ENCODE results near the gene SNAP47.
A peak's percentile ranks its signal among the peaks of the same experiment; 100 is the strongest.

SNAP47 gene

GRCh38 chr1:227766653-227767277 is 31.5 kb downstream of the SNAP47 start:
- no peak for DNase-seq (ENCODE audit: insufficient read length, low spot score)
- FAIRE-seq, result no peak

- DNase-seq (ENCODE audit: insufficient read length, low spot score) (no peak), FAIRE-seq (peak; percentile 98)
Observed at GRCh38 chr1:227767401-227768124, 32.3 kb downstream of the SNAP47 start.

GRCh38 chr1:227768125-227768439 is 32.8 kb downstream of the SNAP47 start:
- no peak for FAIRE-seq

GRCh38 chr1:227768640-227769039 is 33.4 kb downstream of the SNAP47 start:
- FAIRE-seq, result no peak
- DNase-seq (ENCODE audit: insufficient read length, low spot score), result no peak

More at GRCh38 chr1:227768125-227768439, 32.8 kb downstream of the SNAP47 start:
- DNase-seq (ENCODE audit: insufficient read length, low spot score), result no peak

GRCh38 chr1:227769047-227769935 is 34.1 kb downstream of the SNAP47 start:
- no peak for DNase-seq (ENCODE audit: insufficient read length, low spot score)

GRCh38 chr1:227769936-227770494 is 34.8 kb downstream of the SNAP47 start:
- FAIRE-seq (no peak), DNase-seq (ENCODE audit: insufficient read length, low spot score) (no peak)

More at GRCh38 chr1:227769047-227769935, 34.1 kb downstream of the SNAP47 start:
- FAIRE-seq, result no peak

GRCh38 chr1:227770812-227771211 is 35.6 kb downstream of the SNAP47 start:
- no peak for DNase-seq (ENCODE audit: insufficient read length, low spot score)
- no peak for FAIRE-seq

GRCh38 chr1:227771326-227771725 is 36.1 kb downstream of the SNAP47 start:
- FAIRE-seq (no peak), DNase-seq (ENCODE audit: insufficient read length, low spot score) (no peak)

GRCh38 chr1:227771771-227772170 is 36.5 kb downstream of the SNAP47 start:
- no peak for DNase-seq (ENCODE audit: insufficient read length, low spot score)
- FAIRE-seq, result no peak

GRCh38 chr1:227773558-227773957 is 38.3 kb downstream of the SNAP47 start:
- FAIRE-seq (no peak), DNase-seq (ENCODE audit: insufficient read length, low spot score) (no peak)

GRCh38 chr1:227774051-227774731 is 39.0 kb downstream of the SNAP47 start:
- DNase-seq (ENCODE audit: insufficient read length, low spot score) (no peak), FAIRE-seq (no peak)

GRCh38 chr1:227774821-227775661 is 39.8 kb downstream of the SNAP47 start:
- FAIRE-seq, result no peak
- DNase-seq (ENCODE audit: insufficient read length, low spot score), result no peak

GRCh38 chr1:227775841-227776240 is 40.6 kb downstream of the SNAP47 start:
- FAIRE-seq (no peak), DNase-seq (ENCODE audit: insufficient read length, low spot score) (no peak)

GRCh38 chr1:227776331-227776771 is 41.1 kb downstream of the SNAP47 start:
- FAIRE-seq (no peak), DNase-seq (ENCODE audit: insufficient read length, low spot score) (no peak)

- FAIRE-seq, result no peak
Observed at GRCh38 chr1:227777156-227777555, 41.9 kb downstream of the SNAP47 start.

GRCh38 chr1:227777646-227778045 is 42.4 kb downstream of the SNAP47 start:
- FAIRE-seq, result no peak

More at GRCh38 chr1:227777156-227777555, 41.9 kb downstream of the SNAP47 start:
- DNase-seq (ENCODE audit: insufficient read length, low spot score), result no peak

GRCh38 chr1:227778401-227778947 is 43.2 kb downstream of the SNAP47 start:
- FAIRE-seq, result no peak
- DNase-seq (ENCODE audit: insufficient read length, low spot score), result no peak

More at GRCh38 chr1:227777646-227778045, 42.4 kb downstream of the SNAP47 start:
- no peak for DNase-seq (ENCODE audit: insufficient read length, low spot score)

- FAIRE-seq, result no peak
- no peak for DNase-seq (ENCODE audit: insufficient read length, low spot score)
Observed at GRCh38 chr1:227779021-227779441, 43.8 kb downstream of the SNAP47 start.

- FAIRE-seq, result no peak
Observed at GRCh38 chr1:227779685-227780084, 44.5 kb downstream of the SNAP47 start.

More at GRCh38 chr1:227779685-227780084, 44.5 kb downstream of the SNAP47 start:
- DNase-seq (ENCODE audit: insufficient read length, low spot score), result no peak

Measured in HTR-8/SVneo (cell line).